Stimulated activated CD4-positive, alpha-beta T cell treated with anti-CD3 and anti-CD28 coated beads, Interleukin-12 subunit alpha, Interleukin-12 subunit beta, amount 100 ng/mL, for 24 hours (primary cell): Measurements from ENCODE around the gene PRPF40A.

ENCODE experiments used
- DNase-seq, 2 experiments: peaks; one replicate each; pipeline ENCODE4 v3.0.0-alpha.2; 2020; ENCODE audit warnings: low read depth in 2 of 2

Gene PRPF40A

GRCh38 chr2:152620208-152620607 lies 97.1 kb downstream of the PRPF40A start:
- DNase-seq, result no peak

GRCh38 chr2:152618193-152618564 lies 99.1 kb downstream of the PRPF40A start:
- no peak for DNase-seq

GRCh38 chr2:152617456-152618192 lies 99.6 kb downstream of the PRPF40A start:
- DNase-seq, result no peak

GRCh38 chr2:152615177-152615576 lies 102.1 kb downstream of the PRPF40A start:
- no peak for DNase-seq

- DNase-seq, result no peak
These were observed 104.0 kb downstream of the PRPF40A start for GRCh38 chr2:152613235-152613634.

- DNase-seq, result no peak
These were observed 105.6 kb downstream of the PRPF40A start for GRCh38 chr2:152611458-152612231.

- DNase-seq, result no peak
These were observed 107.6 kb downstream of the PRPF40A start for GRCh38 chr2:152609699-152610098.

DNA sequence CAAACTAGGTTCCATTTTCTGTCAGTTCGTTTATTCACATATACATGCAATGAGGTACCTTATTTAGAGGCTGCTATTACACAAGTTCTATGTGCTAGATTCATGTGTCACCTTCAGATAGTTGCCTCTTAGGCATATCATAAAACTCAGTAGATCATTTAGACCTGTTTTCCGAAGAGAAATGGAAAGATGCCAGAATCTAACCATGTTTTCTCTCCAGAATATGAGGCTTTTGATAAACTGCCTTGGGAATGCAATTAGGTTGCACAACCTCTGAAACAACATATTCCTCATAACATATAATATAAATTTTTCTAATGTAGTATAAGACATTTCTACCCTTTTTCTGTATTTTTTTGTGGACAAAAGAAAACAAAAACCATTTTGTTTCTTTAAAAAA lies 108.1 kb downstream of the PRPF40A start:
- DNase-seq, result no peak

DNA sequence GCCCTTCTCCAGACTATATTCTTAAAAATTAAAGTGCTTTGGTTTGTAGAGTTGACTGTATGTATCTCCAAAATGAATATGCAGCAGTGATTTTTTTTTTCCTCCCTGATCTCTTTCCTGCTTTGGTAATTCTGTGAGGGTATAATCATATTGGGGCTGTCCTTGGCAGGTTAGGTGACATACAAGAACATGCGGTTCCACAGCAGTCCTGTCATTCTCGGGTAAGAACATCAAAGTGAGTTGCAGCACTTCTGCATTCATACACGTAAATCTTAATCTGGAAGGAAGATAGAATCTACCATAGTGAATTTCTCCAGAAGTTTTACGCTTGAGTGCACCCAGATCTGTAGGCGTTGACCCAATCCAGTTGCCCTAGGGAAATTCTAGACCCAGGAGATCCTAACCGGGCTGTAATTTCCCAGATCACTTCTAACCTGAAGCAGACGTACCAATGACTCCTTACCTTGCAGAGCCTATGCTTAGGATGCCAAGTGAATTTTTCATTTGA lies 109.4 kb downstream of the PRPF40A start:
- no peak for DNase-seq

- no peak for DNase-seq
These were observed 110.3 kb downstream of the PRPF40A start for GRCh38 chr2:152606941-152607340.

- no peak for DNase-seq
These were observed 111.2 kb downstream of the PRPF40A start for GRCh38 chr2:152606081-152606480.

- DNase-seq, result no peak
These were observed 114.1 kb downstream of the PRPF40A start for GRCh38 chr2:152603166-152603565.

DNA sequence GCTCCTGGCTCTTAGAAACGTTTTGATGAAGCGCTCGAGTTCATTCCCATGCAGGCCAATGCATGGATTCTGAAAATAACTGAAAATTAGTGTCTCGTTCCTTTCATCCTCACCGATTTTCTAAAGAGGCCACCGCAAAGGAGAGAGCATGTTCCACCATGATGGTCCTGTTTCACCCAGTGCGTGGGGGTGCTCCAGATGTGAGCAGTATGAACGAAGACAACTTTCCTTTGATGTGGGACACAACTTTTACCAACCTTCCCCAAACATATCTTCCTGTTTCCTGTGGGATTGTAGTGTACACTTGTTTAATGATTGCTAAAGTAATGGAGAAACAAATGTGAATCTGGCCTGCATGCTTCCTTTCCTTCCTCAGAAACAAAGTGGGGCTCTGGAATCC lies 114.5 kb downstream of the PRPF40A start:
- DNase-seq, result no peak
